Fibroblast of lung (primary cell): Measurements from ENCODE around the gene SPINK9.

Experiments used
- CTCF ChIP-seq, 2 donors: IDR thresholded peaks in 1 of 2; conservative IDR thresholded peaks in 1 of 2; 1 replicate in 1 of 2; 2 replicates in 1 of 2; pipeline ENCODE4 v1.5.1; 2011 to 2012; ENCODE audit warnings: low read length in 2 of 2, control low read depth in 1 of 2, inconsistent platforms in 1 of 2, low read depth in 1 of 2, mild to moderate bottlenecking in 1 of 2
- EZH2 ChIP-seq: IDR thresholded peaks from 2 replicates; pipeline ENCODE4 v1.5.1; 2012; ENCODE audit warnings: low read length, control low read depth, mild to moderate bottlenecking; ENCODE audit errors: missing control alignments

GRCh38 chr5:148383564-148384379 lies 48.4 kb downstream of the SPINK9 start, which contains the start of gene FBXO38:
- TF ChIP-seq EZH2 (no peak), CTCF (conservative IDR thresholded peaks at IDR 0.05 in 1 of 2, IDR thresholded peaks at IDR 0.05 in 1 of 2; ENCODE audit: low read depth in 1 of 2, low read length in 2 of 2) (no peak)
